Tibial artery (tissue), 4 donors: ENCODE results near the gene RANBP3.

Experiments used
- DNase-seq, 2 donors: peaks; one replicate each; pipeline ENCODE4 v3.0.0-alpha.2; 2019
- H3K27ac ChIP-seq, 2 donors: fragments of 200-600 bp; sonication (generic) in 1 of 2; 1 replicate in 1 of 2; 2 replicates in 1 of 2; pipeline ENCODE4 v1.5.1; 2018 to 2019; ENCODE audit warnings: mild to moderate bottlenecking in 1 of 2
- H3K27me3 ChIP-seq, 2 donors: fragments of 200-600 bp; sonication (generic) in 1 of 2; one replicate each; pipeline versions ENCODE4 v1.5.1 to v1.6.0; 2016 to 2019
- H3K36me3 ChIP-seq, 3 donors: fragments of 200-600 bp; sonication (generic) in 2 of 3; one replicate each; pipeline ENCODE4 v1.5.1; 2016 to 2019; ENCODE audit warnings: mild to moderate bottlenecking in 2 of 3
- H3K4me1 ChIP-seq, 4 donors: fragments of 200-600 bp; sonication (generic) in 2 of 4; 1 replicate in 3 of 4; 2 replicates in 1 of 4; pipeline ENCODE4 v1.5.1; 2016 to 2019
- H3K4me3 ChIP-seq, 2 donors: fragments of 200-600 bp; sonication (generic) in 1 of 2; 1 replicate in 1 of 2; 2 replicates in 1 of 2; pipeline ENCODE4 v1.5.1; 2018 to 2019; ENCODE audit warnings: mild to moderate bottlenecking in 2 of 2
- H3K9me3 ChIP-seq, 3 donors: fragments of 200-600 bp; sonication (generic) in 1 of 3; one replicate each; pipeline ENCODE4 v1.5.1; 2016 to 2019
- CTCF ChIP-seq, 2 experiments: fragments of 200-600 bp in 1 of 2; fragments of 450-650 bp in 1 of 2; IDR thresholded peaks; one replicate each; pipeline ENCODE4 v1.5.1; 2017 to 2019; ENCODE audit warnings: antibody characterized with exemption in 2 of 2, mild to moderate bottlenecking in 1 of 2, moderate library complexity in 1 of 2
- intact Hi-C: fragments of 100-400 bp; cut with DNase I; formaldehyde crosslinking; loops from one replicate; pipeline ENCODE4 v1.15.0; 2023; ENCODE audit warnings: low total_unique reads

The RANBP3 gene

GRCh38 chr19:5948752-5949564 is 29.0 kb downstream of the RANBP3 start:
- H3K4me1 ChIP-seq: peaks cover 4 to 42% (median 28%) of the 10 kb centered on the region in 4 donors

GRCh38 chr19:5947435-5947834 is 30.5 kb downstream of the RANBP3 start:
- Histone ChIP-seq H3K27me3 (no peaks in the 10 kb centered on the region), H3K4me1 (peaks cover 0 to 31% (median 14%) of the 10 kb centered on the region in 4 donors), H3K9me3 (no peaks in the 10 kb centered on the region), H3K27ac (no peak overlapping the region), H3K4me3 (no peak overlapping the region), H3K36me3 (peaks cover 0 to 10% (median 0%) of the 10 kb centered on the region in 3 donors)
- intact Hi-C loops: no loop called here
- DNase-seq: peak; percentile 66 to 82
- TF ChIP-seq CTCF (IDR thresholded peaks at IDR 0.05): no peak

More at GRCh38 chr19:5948752-5949564, 29.0 kb downstream of the RANBP3 start:
- no peaks in the 10 kb centered on the region for H3K27me3 ChIP-seq
- no peak for DNase-seq
- intact Hi-C loops: no loop called here
- no peaks in the 10 kb centered on the region for H3K9me3 ChIP-seq
- no peak for TF ChIP-seq CTCF (IDR thresholded peaks at IDR 0.05)
- H3K4me3 ChIP-seq: no peak overlapping the region
- peaks cover 0 to 10% (median 0%) of the 10 kb centered on the region in 3 donors for H3K36me3 ChIP-seq
- H3K27ac ChIP-seq: no peak overlapping the region

GRCh38 chr19:5943623-5944022 is 34.3 kb downstream of the RANBP3 start:
- Histone ChIP-seq H3K27ac (no peak overlapping the region), H3K4me1 (peaks cover 0 to 13% (median 0%) of the 10 kb centered on the region in 4 donors)
- intact Hi-C loops: no loop called here

GRCh38 chr19:5943045-5943444 is 34.9 kb downstream of the RANBP3 start:
- Histone ChIP-seq H3K27ac (no peak overlapping the region), H3K4me3 (no peak overlapping the region), H3K27me3 (no peaks in the 10 kb centered on the region), H3K36me3 (peaks cover 18 to 37% (median 23%) of the 10 kb centered on the region in 3 donors), H3K9me3 (no peaks in the 10 kb centered on the region), H3K4me1 (peaks cover 0 to 13% (median 0%) of the 10 kb centered on the region in 4 donors)
- intact Hi-C loops: no loop called here
- no peak for DNase-seq
- TF ChIP-seq CTCF (IDR thresholded peaks at IDR 0.05): no peak

More at GRCh38 chr19:5943623-5944022, 34.3 kb downstream of the RANBP3 start:
- Histone ChIP-seq H3K36me3 (peaks cover 18 to 31% (median 23%) of the 10 kb centered on the region in 3 donors), H3K9me3 (no peaks in the 10 kb centered on the region), H3K27me3 (no peaks in the 10 kb centered on the region), H3K4me3 (no peak overlapping the region)
- no peak for TF ChIP-seq CTCF (IDR thresholded peaks at IDR 0.05)
- DNase-seq: no peak

- no peak overlapping the region for H3K27ac ChIP-seq
- DNase-seq: no peak
- no peaks in the 10 kb centered on the region for H3K27me3 ChIP-seq
- no peak overlapping the region for H3K4me3 ChIP-seq
- H3K36me3 ChIP-seq: peaks cover 18 to 48% (median 32%) of the 10 kb centered on the region in 3 donors
- H3K4me1 ChIP-seq: peaks cover 0 to 11% (median 0%) of the 10 kb centered on the region in 4 donors
- intact Hi-C loops: no loop called here
- no peaks in the 10 kb centered on the region for H3K9me3 ChIP-seq
- TF ChIP-seq CTCF (IDR thresholded peaks at IDR 0.05): no peak
Observed at GRCh38 chr19:5941673-5942072, 36.3 kb downstream of the RANBP3 start.
